Esophagus (tissue), 2 donors: ENCODE results near the gene NUB1. TPM values are rescaled to one million over a fixed set of nuclear protein-coding genes. Genes with fewer than 3 reads are reported as not detected.

Experiments
- H3K27ac ChIP-seq, 2 donors: one replicate each; pipeline ENCODE4 v1.5.1; 2013; ENCODE audit warnings: low read depth in 2 of 2, mild to moderate bottlenecking in 2 of 2, inconsistent platforms in 1 of 2, low read length in 1 of 2, moderate library complexity in 1 of 2
- H3K27me3 ChIP-seq, 2 donors: one replicate each; pipeline ENCODE4 v1.6.1; 2013; ENCODE audit warnings: low read length in 2 of 2, control low read depth in 1 of 2, mild to moderate bottlenecking in 1 of 2; ENCODE audit not compliant: insufficient read depth in 2 of 2, control insufficient read depth in 1 of 2
- H3K36me3 ChIP-seq, 2 donors: one replicate each; pipeline ENCODE4 v1.6.1; 2013; ENCODE audit warnings: low read length in 1 of 2; ENCODE audit not compliant: control insufficient read depth in 2 of 2, insufficient read depth in 2 of 2
- H3K4me1 ChIP-seq, 2 donors: one replicate each; pipeline ENCODE4 v1.6.1; 2013; ENCODE audit warnings: low read length in 1 of 2; ENCODE audit not compliant: control insufficient read depth in 2 of 2, insufficient read depth in 2 of 2
- H3K4me3 ChIP-seq, 2 donors: one replicate each; pipeline ENCODE4 v1.5.1; 2013; ENCODE audit warnings: low read length in 2 of 2, mild to moderate bottlenecking in 2 of 2, low read depth in 1 of 2, moderate library complexity in 1 of 2
- H3K9me3 ChIP-seq, 2 donors: one replicate each; pipeline ENCODE4 v1.6.1; 2013; ENCODE audit warnings: mild to moderate bottlenecking in 2 of 2, low read depth in 1 of 2, low read length in 1 of 2, moderate library complexity in 1 of 2; ENCODE audit not compliant: control insufficient read depth in 2 of 2, insufficient read depth in 1 of 2
- WGBS, 2 donors: extraction: QIAGEN DNeasy Blood & Tissue Kit; methylation state at CpG; one replicate each; pipeline ENCODE4 v1.1.7; 2013; 5-methylcytosine and 5-hydroxymethylcytosine counted together
- polyA plus RNA-seq, 2 donors: library from polyadenylated mRNA; stranded (reverse); fragments of 200-250 nt; gene quantifications; one replicate each; pipeline ENCODE4 v1.2.3, GENCODE V29; 2013
- donor health status: healthy with polysubstance abuse.
- donor health status: Bipolar disorder and iron deficiency.

NUB1 gene
- polyA plus RNA-seq, 2 donors = 12.1 to 15.5 TPM

DNA sequence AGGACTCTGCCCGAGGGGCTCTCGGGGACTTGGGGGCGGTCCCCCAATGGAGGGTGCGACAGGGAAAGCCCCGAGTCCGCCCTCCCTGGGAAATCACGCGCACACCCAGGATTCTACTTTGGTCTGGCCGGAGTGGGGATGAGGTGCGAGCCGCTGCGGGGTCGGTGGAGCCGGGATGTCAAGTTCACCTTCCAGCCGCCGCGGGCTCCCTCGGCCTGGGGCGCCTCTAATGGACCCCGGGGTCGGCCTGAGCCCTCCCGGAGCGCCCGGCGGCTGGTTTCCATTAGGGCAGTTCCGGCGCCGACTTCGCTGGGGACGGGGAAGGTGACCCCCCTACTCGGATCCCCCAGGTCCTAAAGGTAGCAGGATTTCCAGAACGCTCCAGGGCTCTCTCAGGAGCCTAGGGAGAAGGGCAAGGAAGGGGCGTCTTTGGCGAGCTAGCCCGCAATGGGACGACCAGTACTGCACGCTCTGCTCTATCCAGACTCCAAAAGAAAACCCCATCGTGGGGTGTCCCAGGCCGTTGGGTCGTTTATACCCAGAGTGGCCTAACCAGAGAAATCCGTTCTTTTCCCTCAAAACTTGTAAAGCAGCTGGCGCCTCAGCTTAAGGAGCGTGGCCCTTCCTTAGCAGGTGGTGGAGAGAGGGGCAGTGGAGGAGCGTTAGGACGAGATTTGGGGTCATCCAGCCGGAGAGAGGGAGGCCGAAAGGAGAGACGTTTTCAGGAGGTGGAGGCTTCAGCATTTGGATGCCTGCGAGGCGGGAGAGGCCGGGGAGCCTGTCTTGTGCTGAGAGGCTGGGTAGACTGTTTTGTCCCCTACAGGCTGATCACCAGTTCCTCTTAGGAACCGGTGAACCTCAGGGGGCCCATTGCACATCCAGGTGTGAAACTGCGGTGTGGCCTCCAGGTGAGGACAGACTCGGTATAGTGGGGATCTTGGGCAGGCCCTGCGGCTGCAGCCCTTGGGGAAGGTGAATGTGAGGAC lies 69.1 kb downstream of the NUB1 start:
- Histone ChIP-seq H3K36me3 (no peaks in the 10 kb centered on the region), H3K4me1 (peaks cover 2 to 8% of the 10 kb centered on the region in 2 donors), H3K27me3 (peaks cover 7 to 22% of the 10 kb centered on the region in 2 donors), H3K4me3 (peak overlapping the region; percentile 29 to 46), H3K27ac (no peak overlapping the region), H3K9me3 (peaks cover 0 to 3% of the 10 kb centered on the region in 2 donors)
- WGBS, 2 donors = 27% methylated on average over 55 of the region's 55 CpGs

- Histone ChIP-seq H3K4me3 (no peak overlapping the region), H3K36me3 (no peaks in the 10 kb centered on the region), H3K27ac (no peak overlapping the region), H3K9me3 (peaks cover 0 to 3% of the 10 kb centered on the region in 2 donors), H3K27me3 (peaks cover 7 to 22% of the 10 kb centered on the region in 2 donors), H3K4me1 (peaks cover 2 to 8% of the 10 kb centered on the region in 2 donors)
- 79 to 82% methylated on average over 6 of the region's 6 CpGs for WGBS, 2 donors
Measured at GRCh38 chr7:151411551-151411950, 69.9 kb downstream of the NUB1 start.

GRCh38 chr7:151412318-151412717 lies 70.7 kb downstream of the NUB1 start:
- Histone ChIP-seq H3K27ac (no peak overlapping the region), H3K36me3 (no peaks in the 10 kb centered on the region), H3K9me3 (peaks cover 0 to 3% of the 10 kb centered on the region in 2 donors), H3K27me3 (peaks cover 7 to 22% of the 10 kb centered on the region in 2 donors), H3K4me3 (no peak overlapping the region), H3K4me1 (peaks cover 2 to 8% of the 10 kb centered on the region in 2 donors)
- 76% methylated on average over 4 of the region's 4 CpGs for WGBS, 2 donors

GRCh38 chr7:151413241-151413640 lies 71.6 kb downstream of the NUB1 start:
- H3K27ac ChIP-seq = no peak overlapping the region
- WGBS, 2 donors = 85 to 87% methylated on average over 4 of the region's 4 CpGs
- peaks cover 0 to 3% of the 10 kb centered on the region in 2 donors for H3K9me3 ChIP-seq
- H3K36me3 ChIP-seq = no peaks in the 10 kb centered on the region
- H3K27me3 ChIP-seq = peaks cover 7 to 22% of the 10 kb centered on the region in 2 donors
- peaks cover 2 to 8% of the 10 kb centered on the region in 2 donors for H3K4me1 ChIP-seq
- H3K4me3 ChIP-seq = no peak overlapping the region

GRCh38 chr7:151415375-151416105 lies 73.9 kb downstream of the NUB1 start:
- Histone ChIP-seq H3K4me3 (no peak overlapping the region), H3K36me3 (no peaks in the 10 kb centered on the region), H3K4me1 (no peaks in the 10 kb centered on the region), H3K9me3 (peaks cover 0 to 5% of the 10 kb centered on the region in 2 donors), H3K27me3 (peaks cover 7% of the 10 kb centered on the region in 2 donors), H3K27ac (no peak overlapping the region)
- WGBS, 2 donors = 56 to 65% methylated on average over 3 of the region's 3 CpGs

- H3K36me3 ChIP-seq = no peaks in the 10 kb centered on the region
- peaks cover 0 to 5% of the 10 kb centered on the region in 2 donors for H3K9me3 ChIP-seq
- no peak overlapping the region for H3K27ac ChIP-seq
- no peak overlapping the region for H3K4me3 ChIP-seq
- WGBS, 2 donors = 76 to 78% methylated on average over 10 of the region's 10 CpGs
- no peaks in the 10 kb centered on the region for H3K4me1 ChIP-seq
- peaks cover 0 to under 1% of the 10 kb centered on the region in 2 donors for H3K27me3 ChIP-seq
Measured at GRCh38 chr7:151416112-151416940, 74.7 kb downstream of the NUB1 start.

DNA sequence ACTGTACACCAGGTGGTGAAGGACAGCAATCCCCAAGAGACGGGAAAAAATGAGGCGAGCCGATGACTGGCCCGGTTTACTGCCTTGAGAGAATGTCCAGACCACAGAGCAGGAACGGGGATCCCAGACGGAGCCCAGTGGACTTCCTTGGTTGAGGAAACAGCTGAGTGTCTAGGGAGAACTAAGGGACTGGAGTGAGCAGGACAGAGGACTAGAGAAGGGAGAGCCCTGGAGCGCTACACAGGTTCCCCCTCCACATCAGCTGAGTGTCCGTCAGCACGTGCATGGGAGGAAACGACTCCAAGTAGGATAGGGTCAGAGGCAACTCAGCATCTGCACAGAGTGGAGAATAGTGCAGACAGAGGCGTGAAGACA lies 75.3 kb downstream of the NUB1 start:
- Histone ChIP-seq H3K9me3 (peaks cover 0 to 9% of the 10 kb centered on the region in 2 donors), H3K4me3 (no peak overlapping the region), H3K4me1 (no peaks in the 10 kb centered on the region), H3K27ac (no peak overlapping the region), H3K36me3 (no peaks in the 10 kb centered on the region), H3K27me3 (no peaks in the 10 kb centered on the region)
- WGBS, 2 donors = 65 to 68% methylated on average over 11 of the region's 11 CpGs

GRCh38 chr7:151420144-151420543 lies 78.5 kb downstream of the NUB1 start:
- WGBS, 2 donors = 72 to 80% methylated on average over 5 of the region's 5 CpGs
- peaks cover 0 to 10% of the 10 kb centered on the region in 2 donors for H3K9me3 ChIP-seq
- no peak overlapping the region for H3K4me3 ChIP-seq
- H3K27ac ChIP-seq = no peak overlapping the region
- H3K36me3 ChIP-seq = no peaks in the 10 kb centered on the region
- H3K4me1 ChIP-seq = no peaks in the 10 kb centered on the region
- no peaks in the 10 kb centered on the region for H3K27me3 ChIP-seq

DNA sequence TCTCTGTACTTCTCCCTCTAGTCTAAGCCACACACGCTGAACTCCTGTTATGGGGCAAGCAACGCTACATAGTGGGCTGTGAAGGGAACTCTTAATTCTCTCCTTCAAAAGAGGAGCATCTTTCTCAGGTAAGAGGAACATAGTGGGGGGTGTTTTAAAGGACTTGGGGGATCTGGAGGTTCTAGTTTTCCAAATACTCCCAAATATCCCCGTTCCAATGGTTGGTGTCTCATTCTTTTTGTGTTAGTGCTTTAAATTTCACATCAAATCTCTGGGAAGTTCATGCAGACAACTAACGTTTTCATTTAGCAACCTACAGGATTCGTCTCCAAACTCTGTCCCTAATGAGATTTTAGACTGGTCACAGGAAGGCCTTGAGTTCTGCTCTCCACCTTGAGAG lies 80.6 kb downstream of the NUB1 start:
- no peak overlapping the region for H3K27ac ChIP-seq
- H3K9me3 ChIP-seq = peaks cover 0 to 10% of the 10 kb centered on the region in 2 donors
- H3K4me1 ChIP-seq = no peaks in the 10 kb centered on the region
- H3K36me3 ChIP-seq = no peaks in the 10 kb centered on the region
- 86% methylated on average over 5 of the region's 5 CpGs for WGBS, 2 donors
- no peak overlapping the region for H3K4me3 ChIP-seq
- no peaks in the 10 kb centered on the region for H3K27me3 ChIP-seq
